GM12878 (cell line): ENCODE data around the gene LRRK1. TPM values are rescaled to one million over a fixed set of nuclear protein-coding genes. Genes with fewer than 3 reads are reported as not detected.
A peak's percentile ranks its signal among the peaks of the same experiment; 100 is the strongest.

Experiments used
- ATAC-seq: fragments of 200-7000 bp; cut with Tn5 transposase; 3 replicates; pipeline ENCODE4 v1.9.1; 2020; ENCODE audit warnings: mild to moderate bottlenecking, moderate library complexity
- BruUV-seq: library from RNA; stranded (reverse); fragments of 400-500 nt; replicated peaks from 2 replicates; lab custom pipeline; 2021; lab: Mats Ljungman, UMichigan
- CTCF ChIA-PET: fragments of 300-600 bp; sonication (Branson Sonifier 250); formaldehyde crosslinking; extraction: SDS; loops from one replicate; lab custom pipeline; 2021; ENCODE audit warnings: inconsistent platforms; lab: Yijun Ruan, JAX
- POLR2A ChIA-PET: fragments of 350-600 bp; formaldehyde crosslinking; extraction: SDS; loops from one replicate; lab custom pipeline; 2021; ENCODE audit warnings: inconsistent platforms; lab: Charles Lee
- RAD21 ChIA-PET: fragments of 300-600 bp; sonication (Branson Sonifier 250); formaldehyde crosslinking; loops from one replicate; lab custom pipeline; 2023; ENCODE audit warnings: antibody characterized with exemption; ENCODE audit not compliant: unreplicated experiment; lab: Charles Lee
- SMC1A ChIA-PET: fragments of 300-600 bp; sonication (Branson Sonifier 250); formaldehyde crosslinking; loops from one replicate; lab custom pipeline; 2023; ENCODE audit not compliant: unreplicated experiment, uncharacterized antibody; lab: Charles Lee
- DNase-seq: peaks from one replicate; pipeline ENCODE4 v3.0.0-alpha.2; 2011; ENCODE audit warnings: low read depth, low spot score
- FAIRE-seq: peaks from 3 replicates; lab custom pipeline; 2011; peaks lifted over from hg19 to GRCh38; lab: Jason Lieb, UNC
- H2AFZ ChIP-seq: 2 replicates; pipeline ENCODE4 v1.6.0; 2011; ENCODE audit warnings: low read depth, low read length, control low read depth; ENCODE audit not compliant: control insufficient read depth
- H3K27ac ChIP-seq: 2 replicates; pipeline ENCODE4 v1.5.1; 2011; ENCODE audit warnings: control low read depth; ENCODE audit not compliant: control insufficient read depth, insufficient read depth
- H3K27me3 ChIP-seq, 2 experiments: replicated peaks in 1 of 2; 2 replicates each; pipeline versions ENCODE4 v1.6.0 to v1.6.1; 2011; ENCODE audit warnings: low read length in 1 of 2; ENCODE audit not compliant: control insufficient read depth in 2 of 2, insufficient read depth in 2 of 2
- H3K36me3 ChIP-seq, 2 experiments: 2 replicates each; pipeline ENCODE4 v1.5.1; 2011; ENCODE audit warnings: low read length in 1 of 2; ENCODE audit not compliant: control insufficient read depth in 2 of 2, insufficient read depth in 2 of 2
- H3K4me1 ChIP-seq: 2 replicates; pipeline ENCODE4 v1.6.1; 2011; ENCODE audit warnings: mild to moderate bottlenecking, low read length, moderate library complexity, mixed read lengths; ENCODE audit not compliant: control insufficient read depth, insufficient read depth
- H3K4me2 ChIP-seq: 2 replicates; pipeline ENCODE4 v1.6.0; 2011; ENCODE audit warnings: control low read depth; ENCODE audit not compliant: control insufficient read depth, insufficient read depth
- H3K4me3 ChIP-seq: fragments of 200-600 bp; sonication (generic); 2 replicates; pipeline ENCODE4 v1.5.1; 2016
- H3K79me2 ChIP-seq: 2 replicates; pipeline ENCODE4 v1.6.0; 2011; ENCODE audit warnings: low read length; ENCODE audit not compliant: control insufficient read depth, insufficient read depth
- H3K9ac ChIP-seq: 2 replicates; pipeline ENCODE4 v1.8.0; 2011; ENCODE audit warnings: low read length, control low read depth, mixed read lengths; ENCODE audit not compliant: control insufficient read depth, insufficient read depth
- H3K9me3 ChIP-seq: replicated peaks from 3 replicates; pipeline ENCODE4 v1.5.1; 2011; ENCODE audit warnings: mild to moderate bottlenecking, low read length; ENCODE audit not compliant: control insufficient read depth, insufficient read depth
- H4K20me1 ChIP-seq: 2 replicates; pipeline ENCODE4 v1.6.0; 2011; ENCODE audit not compliant: control insufficient read depth, insufficient read depth
- CHD1 ChIP-seq: IDR thresholded peaks from 2 replicates; pipeline ENCODE4 v1.6.1; 2012; ENCODE audit warnings: low read depth, low read length, improper control_type of control experiment
- CREM ChIP-seq: IDR thresholded peaks from 2 replicates; pipeline ENCODE4 v1.6.1; 2014; ENCODE audit warnings: antibody characterized with exemption, low read depth
- FOS ChIP-seq: IDR thresholded peaks from 3 replicates; pipeline ENCODE4 v1.6.1; 2011; ENCODE audit warnings: borderline replicate concordance; ENCODE audit not compliant: insufficient read length; ENCODE audit errors: extremely low read depth
- HDAC6 ChIP-seq: fragments of 200-600 bp; sonication (generic); IDR thresholded peaks from one replicate; pipeline ENCODE4 v1.8.0; 2017; ENCODE audit warnings: antibody characterized with exemption; ENCODE audit not compliant: unreplicated experiment
- HDGF ChIP-seq: fragments of 450-650 bp; IDR thresholded peaks from 2 replicates; pipeline ENCODE4 v1.6.1; 2016; ENCODE audit warnings: antibody characterized with exemption
- MLLT1 ChIP-seq: fragments of 450-650 bp; IDR thresholded peaks from 2 replicates; pipeline ENCODE4 v1.6.1; 2016; ENCODE audit warnings: mild to moderate bottlenecking
- NR2F1 ChIP-seq: fragments of 450-650 bp; conservative IDR thresholded peaks from 2 replicates; pipeline ENCODE4 v1.6.1; 2017; ENCODE audit warnings: mild to moderate bottlenecking
- SKIL ChIP-seq: fragments of 450-650 bp; IDR thresholded peaks from 2 replicates; pipeline ENCODE4 v1.6.1; 2017; ENCODE audit warnings: mild to moderate bottlenecking, low read depth, inconsistent platforms; ENCODE audit not compliant: poor library complexity, severe bottlenecking
- SMAD1 ChIP-seq: fragments of 450-650 bp; IDR thresholded peaks from 2 replicates; pipeline ENCODE4 v1.6.1; 2018; ENCODE audit warnings: mild to moderate bottlenecking, low read depth; ENCODE audit not compliant: partially characterized antibody
- SMARCA5 ChIP-seq: fragments of 450-650 bp; IDR thresholded peaks from 2 replicates; pipeline ENCODE4 v1.6.1; 2017; ENCODE audit warnings: mild to moderate bottlenecking
- SPI1 ChIP-seq: IDR thresholded peaks from 2 replicates; pipeline ENCODE4 v1.6.1; 2011; ENCODE audit warnings: low read depth, mild to moderate bottlenecking, low read length, moderate library complexity, borderline replicate concordance; ENCODE audit not compliant: insufficient read depth
- STAT3 ChIP-seq: IDR thresholded peaks from 2 replicates; pipeline ENCODE4 v1.6.1; 2011; ENCODE audit warnings: low read depth, low read length, improper control_type of control experiment
- TAF1 ChIP-seq: IDR thresholded peaks from 2 replicates; pipeline ENCODE4 v1.6.1; 2011; ENCODE audit warnings: mild to moderate bottlenecking, low read depth, low read length, borderline replicate concordance
- USF2 ChIP-seq: IDR thresholded peaks from 2 replicates; pipeline ENCODE4 v1.6.1; 2011; ENCODE audit warnings: low read depth, low read length, improper control_type of control experiment, borderline replicate concordance
- YBX1 ChIP-seq: fragments of 450-650 bp; IDR thresholded peaks from 2 replicates; pipeline ENCODE4 v1.6.1; 2016; ENCODE audit warnings: antibody characterized with exemption
- ZNF622 ChIP-seq: fragments of 450-650 bp; IDR thresholded peaks from 2 replicates; pipeline ENCODE4 v1.6.1; 2017; ENCODE audit warnings: mild to moderate bottlenecking, inconsistent platforms
- WGBS: methylation state at CpG from one replicate; pipeline ENCODE4 v1.1.6; 2016; ENCODE audit warnings: low lambda C conversion rate; ENCODE audit not compliant: insufficient replicate concordance, insufficient coverage; ENCODE audit errors: missing lambda C conversion rate; 5-methylcytosine and 5-hydroxymethylcytosine counted together
- in situ Hi-C: fragments of 300-500 bp; cut with MboI; formaldehyde crosslinking; loops from 9 replicates; pipeline ENCODE4 v1.14.3; 2018; ENCODE audit warnings: mixed read lengths
- intact Hi-C: fragments of 100-400 bp; cut with micrococcal nuclease; formaldehyde crosslinking; loops from one replicate; pipeline ENCODE4 v1.14.2; 2022; ENCODE audit not compliant: unreplicated experiment
- polyA plus RNA-seq, 11 experiments: library from polyadenylated mRNA; depleted of rRNA in 4 of 11; unstranded in 6 of 11; stranded (reverse) in 5 of 11; fragments of >200 nt; fragmentation: Nextera tagmentation in 4 of 11; fragmentation: Illumina TruSeq in 1 of 11; extraction: Ambion mirVana in 4 of 11; extraction: Trizol in 1 of 11; gene quantifications; 1 replicate in 1 of 11; 2 replicates in 10 of 11; pipeline versions ENCODE4 v1.2.1 to v1.2.3, GENCODE V29; 2011 to 2016; ENCODE audit warnings: inconsistent platforms in 2 of 11, missing spikeins in 2 of 11, low read depth in 1 of 11
- total RNA-seq, 4 experiments: library from RNA; depleted of rRNA in 3 of 4; stranded (reverse); fragments of >200 nt in 3 of 4; fragmentation: Illumina TruSeq in 1 of 4; extraction: Trizol in 1 of 4; gene quantifications; 2 replicates each; pipeline versions ENCODE4 v1.2.1 to v1.2.3, GENCODE V29; 2013 to 2021

Gene LRRK1
- total and polyA plus RNA-seq, 10 of the 15 experiments (the other 5 are each of a cell fraction or from before 2014, with no cell fraction given), result 2.2 to 58.3 (median 17.9) TPM

GRCh38 chr15:101088788-101089578 is 169.8 kb downstream of the LRRK1 start (continued):
- TF ChIP-seq NR2F1, result 0 out of 2 replicates have a peak, but pooled peaks have one; percentile 21
- TF ChIP-seq HDGF, result peak; percentile 81; the same call in 1 of the 2 replicates
- TF ChIP-seq USF2, result no peak
- peak; percentile 65; the same call in 1 of the 2 replicates for TF ChIP-seq SMARCA5

GRCh38 chr15:101089579-101090427 is 170.6 kb downstream of the LRRK1 start:
- Histone ChIP-seq H3K4me1 (no peaks in the 10 kb centered on the region), H3K79me2 (no peaks in the 10 kb centered on the region), H3K36me3 (no peaks in the 10 kb centered on the region), H3K9ac (no peak overlapping the region), H3K4me2 (no peak overlapping the region), H3K4me3 (no peak overlapping the region), H3K27ac (no peak overlapping the region), H4K20me1 (no peaks in the 10 kb centered on the region), H2AFZ (no peak overlapping the region), H3K9me3 (no peaks in the 10 kb centered on the region), H3K27me3 (no peaks in the 10 kb centered on the region)
- ChIA-PET POLR2A (interaction anchor here (1.1 to 1.2 kb wide), 2 partner anchors 150 to 171 kb away, joined by 3 read pairs; no protein-coding TSS in a partner anchor), SMC1A (interaction anchor here (0.9 to 2.3 kb wide), 8 partner anchors 32 to 171 kb away, joined by 3 to 30 read pairs (median 5); no protein-coding TSS in a partner anchor), RAD21 (interaction anchor here (0.9 to 7.4 kb wide), 11 partner anchors 11 to 186 kb away, joined by 3 to 69 read pairs (median 3); partner anchors contain the start of gene CHSY1), CTCF (interaction anchor here (0.7 to 7.7 kb wide), 18 partner anchors 11 to 204 kb away, joined by 3 to 126 read pairs (median 4); partner anchors contain the start of gene CHSY1)
- intact Hi-C loops, result loop anchor here (2.0 to 5.0 kb wide), 2 partner anchors 73 to 99 kb away; no protein-coding TSS in a partner anchor
- WGBS, result 42% methylated on average over 9 of the region's 9 CpGs
- DNase-seq (no peak), ATAC-seq (no peak), FAIRE-seq (no peak)
- no TSS peak for BruUV-seq
- in situ Hi-C loops, result loop anchor here (5.0 kb wide), 1 partner anchor 172 kb away; no protein-coding TSS in a partner anchor
- TF ChIP-seq TAF1 (no peak), STAT3 (no peak), SKIL (no peak), MLLT1 (no peak), FOS (no peak), CREM (no peak), NR2F1 (no peak), YBX1 (no peak), SPI1 (no peak), CHD1 (no peak), HDAC6 (no peak), ZNF622 (no peak), SMAD1 (no peak)
